Mesenchymal stem cell (in vitro differentiated cells and primary cell): ENCODE results near the gene ST7.
A peak's percentile ranks its signal among the peaks of the same experiment; 100 is the strongest.

ENCODE experiments used
- DNase-seq: peaks from one replicate; pipeline ENCODE4 v3.0.0-alpha.2; 2013
- H2AFZ ChIP-seq: one replicate; pipeline ENCODE4 v1.6.1; 2013; ENCODE audit warnings: low read depth, mild to moderate bottlenecking, control low read depth, inconsistent platforms, low read length, moderate library complexity
- H2AK5ac ChIP-seq: 2 replicates; pipeline ENCODE4 v1.6.1; 2013; ENCODE audit warnings: low read length, moderate library complexity, mild to moderate bottlenecking, inconsistent platforms; ENCODE audit not compliant: severe bottlenecking
- H2BK120ac ChIP-seq: one replicate; pipeline ENCODE4 v1.6.1; 2013; ENCODE audit warnings: low read depth, mild to moderate bottlenecking, inconsistent platforms, low read length, moderate library complexity
- H2BK12ac ChIP-seq, 2 experiments: one replicate each; pipeline ENCODE4 v1.6.1; 2013; ENCODE audit warnings: inconsistent platforms in 2 of 2, low read length in 2 of 2, mild to moderate bottlenecking in 2 of 2, moderate library complexity in 2 of 2, control low read depth in 1 of 2
- H2BK15ac ChIP-seq: one replicate; pipeline ENCODE4 v1.6.1; 2013; ENCODE audit warnings: mild to moderate bottlenecking, low read depth, inconsistent platforms; ENCODE audit not compliant: poor library complexity, severe bottlenecking
- H2BK5ac ChIP-seq: 2 replicates; pipeline ENCODE4 v1.6.1; 2013; ENCODE audit warnings: low read depth, mild to moderate bottlenecking, low read length, control low read depth, inconsistent platforms; ENCODE audit not compliant: poor library complexity, severe bottlenecking
- H3K14ac ChIP-seq, 2 experiments: one replicate each; pipeline ENCODE4 v1.6.1; 2013; ENCODE audit warnings: inconsistent platforms in 2 of 2, low read length in 2 of 2, control low read depth in 1 of 2, mild to moderate bottlenecking in 1 of 2, moderate library complexity in 1 of 2
- H3K18ac ChIP-seq, 2 experiments: one replicate each; pipeline ENCODE4 v1.6.1; 2013; ENCODE audit warnings: inconsistent platforms in 2 of 2, low read length in 2 of 2, control low read depth in 1 of 2, low read depth in 1 of 2, mild to moderate bottlenecking in 1 of 2
- H3K23ac ChIP-seq, 2 experiments: one replicate each; pipeline ENCODE4 v1.6.1; 2013; ENCODE audit warnings: inconsistent platforms in 2 of 2, low read length in 2 of 2, mild to moderate bottlenecking in 2 of 2, moderate library complexity in 2 of 2, control low read depth in 1 of 2
- H3K27ac ChIP-seq: 2 replicates; pipeline ENCODE4 v1.5.1; 2013; ENCODE audit warnings: mild to moderate bottlenecking, moderate library complexity, low read length, control low read depth, inconsistent platforms; ENCODE audit not compliant: poor library complexity, severe bottlenecking
- H3K27me3 ChIP-seq, 2 experiments: 2 replicates each; pipeline versions ENCODE4 v1.6.1 to v1.7.0; 2013; ENCODE audit warnings: low read length in 2 of 2, mild to moderate bottlenecking in 2 of 2, moderate library complexity in 2 of 2, control low read depth in 1 of 2, inconsistent platforms in 1 of 2; ENCODE audit not compliant: control insufficient read depth in 1 of 2, insufficient read depth in 1 of 2
- H3K36me3 ChIP-seq, 2 experiments: 2 replicates each; pipeline versions ENCODE4 v1.6.1 to v1.7.0; 2013; ENCODE audit warnings: low read length in 2 of 2, control low read depth in 1 of 2, inconsistent platforms in 1 of 2, low read depth in 1 of 2, mild to moderate bottlenecking in 1 of 2; ENCODE audit not compliant: insufficient read depth in 2 of 2, control insufficient read depth in 1 of 2
- H3K4ac ChIP-seq, 2 experiments: one replicate each; pipeline ENCODE4 v1.6.1; 2013; ENCODE audit warnings: inconsistent platforms in 2 of 2, low read length in 2 of 2, mild to moderate bottlenecking in 2 of 2, moderate library complexity in 2 of 2, control low read depth in 1 of 2, low read depth in 1 of 2
- H3K4me1 ChIP-seq: 2 replicates; pipeline ENCODE4 v1.6.1; 2013; ENCODE audit warnings: low read depth, low read length, control low read depth; ENCODE audit not compliant: control insufficient read depth, insufficient read depth
- H3K4me2 ChIP-seq: 2 replicates; pipeline ENCODE4 v1.6.1; 2013; ENCODE audit warnings: low read length, mild to moderate bottlenecking, inconsistent platforms; ENCODE audit not compliant: poor library complexity, severe bottlenecking
- H3K4me3 ChIP-seq, 2 experiments: 2 replicates each; pipeline versions ENCODE4 v1.5.1 to v1.7.0; 2013; ENCODE audit warnings: low read length in 2 of 2, mild to moderate bottlenecking in 2 of 2, control low read depth in 1 of 2, low read depth in 1 of 2; ENCODE audit not compliant: insufficient read depth in 1 of 2
- H3K79me1 ChIP-seq: replicated peaks from 2 replicates; pipeline ENCODE4 v1.6.1; 2013; ENCODE audit warnings: mild to moderate bottlenecking, control low read depth, low read length, inconsistent platforms; ENCODE audit not compliant: poor library complexity, severe bottlenecking
- H3K9ac ChIP-seq: 2 replicates; pipeline ENCODE4 v1.7.0; 2013; ENCODE audit warnings: mild to moderate bottlenecking, low read length, moderate library complexity
- H3K9me3 ChIP-seq: 2 replicates; pipeline ENCODE4 v1.7.0; 2013; ENCODE audit warnings: mild to moderate bottlenecking, low read length; ENCODE audit not compliant: control insufficient read depth
- H4K8ac ChIP-seq: one replicate; pipeline ENCODE4 v1.6.1; 2013; ENCODE audit warnings: inconsistent platforms, mild to moderate bottlenecking, low read length, moderate library complexity
- H4K91ac ChIP-seq: one replicate; pipeline ENCODE4 v1.6.1; 2013; ENCODE audit warnings: mild to moderate bottlenecking, low read length, inconsistent platforms
- WGBS: methylation state at CpG from one replicate; pipeline ENCODE4 v1.1.7; 2013; ENCODE audit warnings: mixed read lengths; 5-methylcytosine and 5-hydroxymethylcytosine counted together

Gene ST7

DNA sequence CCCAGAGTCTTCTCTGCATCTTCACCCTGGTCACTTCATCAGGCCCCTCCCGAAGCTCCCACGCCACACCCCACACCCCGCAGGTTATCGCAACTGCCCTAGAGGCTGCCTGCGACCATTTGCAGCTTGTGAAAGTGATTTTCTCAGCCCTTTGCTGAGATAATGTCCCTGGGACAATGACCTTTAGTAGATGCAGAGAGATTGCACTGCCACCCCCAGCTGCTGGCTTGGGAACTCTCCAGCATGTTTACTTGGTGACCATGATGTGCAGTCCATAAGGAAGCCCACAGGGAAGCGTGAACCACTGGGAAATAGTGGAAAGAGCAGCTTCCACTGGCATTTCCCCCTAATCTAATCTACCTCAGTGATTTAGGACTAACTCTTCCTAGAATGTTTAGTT, 272.2 kb downstream of the ST7 start:
- H2AFZ ChIP-seq: no peak overlapping the region
- no peak overlapping the region for H4K8ac ChIP-seq
- H3K4ac ChIP-seq: peak overlapping the region in 1 of 2 experiments; percentile 36
- no peak overlapping the region for H3K9ac ChIP-seq
- H3K36me3 ChIP-seq: peaks cover 13 to 26% of the 10 kb centered on the region in 2 experiments
- H2BK15ac ChIP-seq: peak overlapping the region; percentile 2
- H2BK12ac ChIP-seq: no peak overlapping the region
- H2BK120ac ChIP-seq: no peak overlapping the region
- no peak overlapping the region for H3K27ac ChIP-seq
- no peak overlapping the region for H3K23ac ChIP-seq
- no peaks in the 10 kb centered on the region for H3K79me1 ChIP-seq
- H4K91ac ChIP-seq: no peak overlapping the region
- no peak for DNase-seq
- no peak overlapping the region for H3K4me2 ChIP-seq
- H3K4me1 ChIP-seq: no peaks in the 10 kb centered on the region
- no peak overlapping the region for H3K4me3 ChIP-seq
- no peak overlapping the region for H3K14ac ChIP-seq
- H2AK5ac ChIP-seq: no peak overlapping the region
- WGBS: 86% methylated on average over 6 of the region's 6 CpGs
- H2BK5ac ChIP-seq: no peak overlapping the region
- H3K27me3 ChIP-seq: no peaks in the 10 kb centered on the region
- H3K9me3 ChIP-seq: no peaks in the 10 kb centered on the region
- H3K18ac ChIP-seq: no peak overlapping the region

DNA sequence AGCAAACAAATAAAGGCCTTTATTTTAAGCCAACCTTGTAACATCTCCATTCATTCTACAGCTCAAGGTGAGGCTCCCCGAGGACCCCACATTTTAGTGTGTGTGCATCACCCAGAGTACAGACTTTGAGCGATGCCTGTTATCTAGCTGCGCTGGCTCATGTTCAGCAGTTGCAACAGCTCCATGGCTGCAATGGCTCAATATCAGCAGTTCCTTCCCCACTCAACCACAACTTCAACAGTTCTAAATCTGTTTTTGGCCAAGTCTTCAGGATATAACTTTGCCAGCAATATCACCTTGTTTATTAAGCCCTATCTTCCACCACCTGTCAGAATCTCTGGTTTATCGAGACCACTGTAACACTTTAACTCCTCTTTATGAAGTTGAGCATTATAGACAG, 273.8 kb downstream of the ST7 start:
- Histone ChIP-seq H3K27me3 (no peaks in the 10 kb centered on the region), H2AFZ (no peak overlapping the region), H2BK12ac (no peak overlapping the region), H3K4me3 (no peak overlapping the region), H3K79me1 (no peaks in the 10 kb centered on the region), H3K27ac (no peak overlapping the region), H3K4ac (no peak overlapping the region), H3K18ac (no peak overlapping the region), H2BK5ac (no peak overlapping the region), H3K36me3 (peaks cover 9 to 18% of the 10 kb centered on the region in 2 experiments), H2BK120ac (no peak overlapping the region), H3K14ac (no peak overlapping the region), H3K9me3 (no peaks in the 10 kb centered on the region), H2BK15ac (no peak overlapping the region), H3K4me1 (no peaks in the 10 kb centered on the region), H3K9ac (no peak overlapping the region), H4K8ac (no peak overlapping the region), H3K4me2 (no peak overlapping the region), H4K91ac (no peak overlapping the region), H3K23ac (no peak overlapping the region), H2AK5ac (no peak overlapping the region)
- DNase-seq: no peak
- WGBS: 80% methylated on average over 3 of the region's 4 CpGs

DNA sequence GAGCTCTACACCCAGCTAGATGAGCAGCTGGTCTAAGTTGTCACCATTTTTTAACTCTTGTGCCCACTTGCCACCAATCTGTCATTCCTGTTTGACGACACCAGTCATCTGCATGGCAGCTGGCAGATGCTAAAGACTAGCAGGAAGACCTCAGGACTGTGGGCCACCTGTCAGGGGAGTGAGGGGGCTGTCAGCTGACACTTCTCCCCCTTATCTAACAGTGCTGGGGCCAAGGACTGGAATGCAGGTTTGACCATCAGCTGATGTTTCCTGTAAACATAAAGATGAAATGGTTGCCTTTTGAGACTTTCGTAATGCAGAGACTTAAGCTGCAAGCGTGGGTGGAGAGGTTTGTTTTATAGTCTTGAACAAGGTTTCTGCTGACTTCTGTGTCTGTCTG, 276.0 kb downstream of the ST7 start:
- Histone ChIP-seq H3K9ac (no peak overlapping the region), H3K27ac (no peak overlapping the region), H2AK5ac (no peak overlapping the region), H2BK5ac (no peak overlapping the region), H3K4ac (no peak overlapping the region), H4K8ac (no peak overlapping the region), H3K36me3 (peaks cover 3 to 5% of the 10 kb centered on the region in 2 experiments), H2AFZ (no peak overlapping the region), H4K91ac (no peak overlapping the region), H3K27me3 (no peaks in the 10 kb centered on the region), H2BK12ac (no peak overlapping the region), H2BK15ac (no peak overlapping the region), H3K23ac (no peak overlapping the region), H3K4me2 (no peak overlapping the region), H3K79me1 (no peaks in the 10 kb centered on the region), H2BK120ac (no peak overlapping the region), H3K4me1 (no peaks in the 10 kb centered on the region), H3K14ac (no peak overlapping the region), H3K4me3 (no peak overlapping the region), H3K9me3 (no peaks in the 10 kb centered on the region), H3K18ac (no peak overlapping the region)
- peak; percentile 61 for DNase-seq
- WGBS: 74% methylated on average over 3 of the region's 3 CpGs

DNA sequence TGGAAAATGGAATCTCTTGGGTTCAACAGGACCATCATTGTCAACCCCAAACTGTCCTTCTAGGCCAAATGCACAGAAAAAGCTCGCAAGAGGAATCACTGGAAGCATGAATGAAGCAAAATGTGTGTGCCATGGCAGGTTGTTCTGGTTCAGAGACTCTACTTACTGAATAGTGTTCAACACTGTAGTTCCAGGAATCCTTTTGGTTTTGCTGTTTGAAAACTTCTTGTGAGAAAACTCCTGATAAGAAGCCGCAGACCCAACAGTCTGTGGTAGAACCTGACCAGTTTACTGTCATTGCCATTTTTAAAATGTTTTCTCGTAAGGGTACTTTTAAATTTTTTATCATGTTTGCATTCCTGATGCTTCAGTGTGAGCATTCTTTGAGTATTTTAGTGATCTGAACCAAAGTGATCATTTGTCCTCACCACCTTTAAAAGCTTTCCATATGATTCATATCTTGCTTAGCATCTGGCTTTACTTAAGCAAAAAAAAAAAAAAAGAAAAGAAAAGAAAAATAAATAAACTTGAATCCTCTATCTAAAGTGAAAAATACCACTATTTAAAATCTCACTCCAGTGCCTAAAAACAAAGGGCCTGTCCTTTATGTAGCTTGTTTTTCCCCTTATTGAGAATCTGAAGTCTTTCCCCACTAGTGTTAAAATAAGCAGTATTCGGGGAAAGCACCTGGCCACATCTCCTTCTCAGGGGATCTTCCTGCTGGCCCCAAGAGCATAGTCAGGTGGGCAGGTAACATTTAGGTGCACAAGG, 277.2 kb downstream of the ST7 start:
- no peak overlapping the region for H3K4me3 ChIP-seq
- H3K36me3 ChIP-seq: peaks cover 1 to 4% of the 10 kb centered on the region in 2 experiments
- no peaks in the 10 kb centered on the region for H3K27me3 ChIP-seq
- no peak overlapping the region for H4K8ac ChIP-seq
- H3K9ac ChIP-seq: no peak overlapping the region
- H2BK12ac ChIP-seq: peak overlapping the region in 1 of 2 experiments; percentile 49
- H3K23ac ChIP-seq: peak overlapping the region in 1 of 2 experiments; percentile 39
- H3K27ac ChIP-seq: no peak overlapping the region
- H2BK15ac ChIP-seq: no peak overlapping the region
- H2BK5ac ChIP-seq: no peak overlapping the region
- no peak overlapping the region for H3K14ac ChIP-seq
- no peak overlapping the region for H2BK120ac ChIP-seq
- no peaks in the 10 kb centered on the region for H3K4me1 ChIP-seq
- H3K4ac ChIP-seq: no peak overlapping the region
- no peak overlapping the region for H2AFZ ChIP-seq
- no peaks in the 10 kb centered on the region for H3K79me1 ChIP-seq
- no peaks in the 10 kb centered on the region for H3K9me3 ChIP-seq
- H3K18ac ChIP-seq: no peak overlapping the region
- DNase-seq: peak; percentile 48
- 90% methylated on average over 3 of the region's 4 CpGs for WGBS
- no peak overlapping the region for H3K4me2 ChIP-seq
- no peak overlapping the region for H2AK5ac ChIP-seq
- peak overlapping the region; percentile 35 for H4K91ac ChIP-seq
